Amniotic epithelial cell (primary cell): ENCODE results near the gene CHMP2A.

ENCODE experiments used
- DNase-seq: peaks from one replicate; pipeline ENCODE4 v3.0.0-alpha.2; 2010; ENCODE audit warnings: low read depth

Gene CHMP2A

DNA sequence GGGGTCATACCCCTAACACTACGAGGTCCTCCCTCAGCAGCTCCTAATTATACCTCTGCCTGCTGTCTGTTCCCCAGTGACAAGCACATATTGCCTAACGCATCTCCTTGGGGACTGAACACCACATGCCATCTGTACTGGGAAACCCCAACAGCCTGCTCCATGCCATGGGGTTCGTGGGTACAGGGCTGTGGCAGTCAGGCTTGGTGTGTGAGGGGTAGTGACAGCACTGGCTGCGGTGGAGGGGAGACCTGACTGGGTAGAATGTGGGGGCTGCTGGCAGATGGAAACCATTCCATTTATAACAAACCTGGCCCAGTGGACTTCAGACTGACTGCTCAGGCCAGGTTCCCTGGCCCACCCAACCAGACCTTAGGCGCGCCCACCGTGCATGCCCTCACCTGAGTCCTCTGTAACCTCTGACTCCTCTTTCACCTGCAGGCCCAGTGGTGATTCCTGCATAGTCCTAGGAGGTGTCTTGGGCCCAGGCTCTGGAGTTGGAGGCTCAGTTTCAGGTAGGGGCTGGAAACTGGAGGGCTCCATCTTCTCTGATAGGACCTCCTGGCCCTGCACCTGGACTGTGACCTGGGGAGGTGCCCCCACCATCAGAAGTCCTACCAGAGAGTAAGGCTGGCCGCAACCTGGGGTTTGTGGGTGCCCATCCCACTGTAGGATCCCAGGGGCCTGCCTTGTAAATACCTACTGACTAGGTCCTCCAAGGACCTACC lies 15.2 kb upstream of the CHMP2A start:
- no peak for DNase-seq

DNA sequence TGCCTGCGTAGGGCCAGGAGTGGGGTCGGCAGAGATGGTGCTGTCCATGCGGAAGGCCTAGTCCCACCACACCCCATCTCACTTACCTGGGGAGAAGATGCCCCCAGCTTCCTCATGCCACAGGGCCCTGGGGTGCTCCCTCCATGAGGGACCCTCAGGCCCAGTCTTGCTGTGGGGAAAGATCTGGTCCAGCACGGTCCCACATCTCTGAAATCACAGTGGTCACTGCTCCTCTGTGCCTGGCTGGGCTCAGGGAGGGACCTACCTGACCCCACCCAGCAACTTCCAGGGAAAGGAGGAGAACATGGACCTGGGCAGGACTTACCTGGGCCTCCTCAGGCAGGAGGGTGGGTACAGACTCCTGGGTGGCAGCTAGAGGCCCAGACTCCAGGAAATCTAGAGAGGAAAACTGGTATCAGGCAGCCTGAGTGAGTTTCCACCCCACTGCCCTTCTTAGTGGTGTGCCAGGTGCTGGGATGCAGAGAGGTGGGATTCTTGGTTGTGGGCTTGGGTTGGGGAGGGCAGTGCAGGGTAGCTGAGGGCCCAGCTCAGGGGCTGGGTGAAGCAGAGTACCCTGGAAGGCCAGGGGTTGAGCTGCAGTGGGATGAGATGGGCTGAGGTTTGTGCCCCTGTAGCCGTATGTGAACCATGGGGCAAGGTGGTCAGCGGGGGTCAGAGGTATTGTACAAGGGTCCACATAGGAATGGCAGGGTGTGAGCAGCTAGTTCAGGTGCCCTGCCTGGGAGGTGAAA lies 14.5 kb upstream of the CHMP2A start:
- no peak for DNase-seq

DNA sequence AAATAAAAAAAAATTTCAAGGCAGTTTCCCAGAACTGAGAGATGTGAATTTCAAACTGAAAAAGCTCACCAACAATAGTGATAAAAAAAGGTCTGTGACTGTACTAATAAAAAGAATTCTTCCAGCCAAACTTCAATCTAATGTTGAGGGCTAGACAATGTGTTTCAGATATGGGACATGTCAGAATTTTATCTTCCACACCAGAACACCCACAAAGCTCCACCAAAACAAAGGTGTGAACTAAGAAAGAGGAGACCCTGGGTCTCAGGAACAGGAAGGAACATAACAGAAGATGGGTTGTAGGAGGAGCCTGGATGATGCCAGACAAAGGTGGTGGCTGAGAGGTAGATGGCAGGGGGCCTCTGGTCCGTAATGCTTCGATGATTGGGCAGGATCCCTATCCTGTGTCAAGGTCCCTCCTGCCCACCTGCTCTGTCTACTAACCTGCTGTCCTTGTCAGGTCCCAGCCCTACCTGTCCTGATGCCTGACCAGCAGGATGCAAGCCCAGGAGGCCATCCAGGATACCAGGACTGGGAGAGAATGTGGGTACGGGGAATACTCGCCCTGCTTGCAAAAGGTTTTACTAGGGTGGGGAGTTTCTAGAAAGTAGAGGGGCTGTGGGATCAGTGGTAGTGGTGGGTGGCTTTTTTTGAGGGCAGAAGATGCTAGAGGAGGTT lies 13.7 kb upstream of the CHMP2A start:
- no peak for DNase-seq

DNA sequence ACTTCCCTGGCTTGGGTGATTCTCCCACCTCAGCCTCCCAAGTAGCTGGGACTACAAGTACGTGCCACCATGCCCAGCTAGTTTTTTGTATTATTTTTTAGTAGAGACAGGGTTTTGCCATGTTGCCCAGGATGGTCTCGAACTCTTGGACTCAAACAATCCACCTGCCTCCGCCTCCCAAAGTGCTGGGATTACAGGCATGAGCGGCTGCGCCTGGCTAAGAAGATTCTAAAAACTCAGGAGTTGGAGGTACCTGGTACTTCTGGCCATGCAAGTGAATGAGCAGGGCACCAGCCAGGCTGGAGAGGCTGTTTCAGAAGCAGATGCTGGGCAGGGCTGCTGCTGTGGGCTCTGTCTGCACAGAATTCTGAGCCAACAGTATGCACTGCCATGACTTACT lies 12.1 kb upstream of the CHMP2A start:
- no peak for DNase-seq

DNA sequence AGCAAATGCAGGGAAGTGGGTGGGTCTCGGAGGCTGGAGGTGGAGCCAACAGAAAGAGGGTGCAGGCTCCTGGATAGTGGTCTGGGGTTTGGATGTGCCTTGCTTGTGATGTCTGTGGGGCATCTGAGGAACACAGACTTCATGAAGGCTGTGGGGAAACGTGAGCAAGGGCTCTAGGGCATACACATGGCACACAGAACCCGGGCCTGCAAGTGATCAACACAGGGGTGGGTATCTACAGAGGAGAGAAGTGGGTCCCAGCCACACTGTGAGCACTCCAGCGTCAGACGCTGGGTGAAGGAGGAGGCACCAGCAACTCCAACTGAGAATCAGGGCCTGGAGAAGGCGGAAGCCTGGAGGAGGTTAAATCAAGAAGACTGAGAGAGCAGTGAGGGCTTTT lies 8.9 kb upstream of the CHMP2A start:
- DNase-seq, result no peak

DNA sequence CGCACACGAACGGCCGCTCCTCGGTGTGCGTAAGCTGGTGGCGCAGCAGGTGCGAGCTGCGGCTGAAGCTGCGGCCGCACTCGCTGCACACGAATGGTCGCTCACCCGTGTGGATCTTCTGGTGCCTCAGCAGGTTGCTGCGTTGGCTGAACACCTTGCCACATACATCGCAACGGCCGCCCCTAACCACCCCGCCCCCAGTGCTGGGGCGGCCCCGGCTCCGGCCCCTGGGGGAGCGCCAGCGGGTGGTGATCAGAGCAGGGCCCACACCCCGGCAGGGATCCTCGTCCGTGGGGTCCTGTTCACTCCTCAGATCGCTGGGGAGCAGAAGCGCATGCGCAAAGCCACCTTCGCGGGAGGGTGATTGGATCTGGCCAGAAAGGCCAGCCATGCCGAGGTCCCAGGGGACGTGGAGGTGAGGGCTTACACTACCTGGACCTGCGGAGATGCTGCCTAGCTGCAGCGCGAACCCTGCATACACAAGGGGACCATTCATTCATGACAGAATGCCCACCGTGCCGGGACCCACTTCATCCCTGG lies 8.2 kb upstream of the CHMP2A start:
- DNase-seq, result no peak

DNA sequence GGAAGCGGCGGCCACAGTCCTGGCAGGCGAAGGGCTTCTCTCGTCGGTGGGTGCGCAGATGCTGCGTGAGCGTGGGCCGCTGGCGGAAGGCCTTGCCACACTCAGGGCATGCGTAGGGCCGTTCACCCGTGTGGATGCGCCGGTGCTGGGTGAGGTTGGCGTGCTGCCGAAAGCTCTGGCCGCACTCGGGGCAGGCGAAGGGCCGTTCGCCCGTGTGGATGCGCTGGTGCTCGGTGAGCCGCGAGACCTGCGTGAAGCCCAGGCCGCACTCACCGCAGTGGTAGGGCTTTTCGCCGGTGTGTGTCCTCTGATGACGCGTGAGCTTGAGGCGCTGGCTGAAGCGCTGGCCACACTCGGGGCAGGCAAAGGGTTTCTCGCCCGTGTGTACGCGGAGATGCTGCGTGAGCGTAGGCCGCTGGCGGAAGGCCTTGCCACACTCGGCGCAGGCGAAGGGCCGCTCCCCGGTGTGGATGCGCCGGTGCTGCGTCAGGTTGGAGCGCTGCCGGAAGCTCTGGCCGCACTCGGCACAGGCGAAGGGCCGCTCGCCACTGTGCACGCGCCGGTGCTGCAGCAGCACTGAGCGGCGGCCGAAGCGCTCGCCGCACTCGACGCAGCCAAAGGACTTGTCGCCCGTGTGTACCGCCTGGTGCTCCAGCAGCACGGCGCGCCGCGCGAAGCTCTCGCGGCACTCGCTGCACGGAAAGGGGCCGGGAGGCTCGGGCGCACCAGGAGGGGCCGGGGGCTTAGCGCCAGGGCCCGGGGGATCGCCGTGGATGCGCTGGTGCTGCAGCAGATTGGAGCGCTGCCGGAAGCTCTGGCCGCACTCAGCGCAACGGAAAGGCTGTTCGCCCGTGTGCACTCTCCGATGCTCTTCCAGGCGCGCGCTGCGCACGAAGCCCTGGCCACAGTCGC lies 7.5 kb upstream of the CHMP2A start:
- peak; percentile 39 for DNase-seq

DNA sequence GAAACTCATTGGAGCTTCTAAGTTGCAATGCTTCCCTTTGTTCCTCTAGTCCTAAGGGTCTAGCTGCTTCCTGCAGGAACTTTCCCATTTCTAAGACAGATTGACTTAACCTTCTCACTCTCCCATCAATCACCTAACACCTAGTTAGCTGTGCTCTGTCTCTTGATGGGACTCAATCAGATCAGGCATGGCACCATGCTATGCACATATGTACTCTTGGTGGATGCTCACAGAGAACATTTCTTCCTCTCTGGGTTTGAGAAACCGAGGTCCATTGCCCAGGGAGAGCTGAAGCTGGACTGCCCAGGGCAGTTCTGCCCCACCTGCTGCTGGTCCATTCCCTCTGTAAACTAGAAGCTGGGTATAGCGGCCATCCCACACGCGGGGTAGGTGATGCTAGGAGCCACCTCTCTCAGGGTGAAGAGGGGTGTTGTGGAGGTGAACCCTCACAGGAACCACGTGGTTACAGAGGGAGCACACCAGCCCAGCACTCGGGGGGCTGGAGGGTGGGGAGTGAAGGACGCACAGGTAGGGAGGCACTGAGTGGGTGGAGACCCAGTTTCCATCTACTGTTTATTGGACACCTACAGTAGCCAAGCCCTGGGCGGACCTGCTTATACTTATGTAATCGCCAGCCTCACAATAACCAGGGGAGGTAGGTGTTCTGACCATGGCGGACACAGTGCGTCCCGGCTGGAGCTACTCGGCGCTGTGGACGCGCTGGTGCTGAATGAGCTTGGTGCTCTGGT lies 6.6 kb upstream of the CHMP2A start:
- no peak for DNase-seq

DNA sequence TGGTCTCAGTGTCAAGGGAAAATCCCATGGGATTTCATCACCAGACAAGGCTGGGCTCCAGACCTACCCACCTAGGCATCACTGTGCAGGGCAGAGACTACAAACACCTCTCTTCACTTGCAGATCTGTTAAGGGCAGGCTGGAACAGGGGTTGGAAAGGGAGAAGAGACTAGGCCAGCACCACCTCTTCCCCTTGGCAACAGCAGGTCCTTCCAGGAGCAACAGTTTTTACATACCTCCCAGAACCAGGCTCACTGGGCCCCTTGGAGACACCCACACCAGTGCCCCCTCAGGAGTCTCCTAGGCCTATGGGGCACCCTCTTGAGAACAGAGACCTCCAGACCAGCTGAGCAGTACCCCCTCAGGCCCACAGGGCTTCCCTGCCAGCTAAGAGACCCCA lies 6.0 kb upstream of the CHMP2A start:
- no peak for DNase-seq

DNA sequence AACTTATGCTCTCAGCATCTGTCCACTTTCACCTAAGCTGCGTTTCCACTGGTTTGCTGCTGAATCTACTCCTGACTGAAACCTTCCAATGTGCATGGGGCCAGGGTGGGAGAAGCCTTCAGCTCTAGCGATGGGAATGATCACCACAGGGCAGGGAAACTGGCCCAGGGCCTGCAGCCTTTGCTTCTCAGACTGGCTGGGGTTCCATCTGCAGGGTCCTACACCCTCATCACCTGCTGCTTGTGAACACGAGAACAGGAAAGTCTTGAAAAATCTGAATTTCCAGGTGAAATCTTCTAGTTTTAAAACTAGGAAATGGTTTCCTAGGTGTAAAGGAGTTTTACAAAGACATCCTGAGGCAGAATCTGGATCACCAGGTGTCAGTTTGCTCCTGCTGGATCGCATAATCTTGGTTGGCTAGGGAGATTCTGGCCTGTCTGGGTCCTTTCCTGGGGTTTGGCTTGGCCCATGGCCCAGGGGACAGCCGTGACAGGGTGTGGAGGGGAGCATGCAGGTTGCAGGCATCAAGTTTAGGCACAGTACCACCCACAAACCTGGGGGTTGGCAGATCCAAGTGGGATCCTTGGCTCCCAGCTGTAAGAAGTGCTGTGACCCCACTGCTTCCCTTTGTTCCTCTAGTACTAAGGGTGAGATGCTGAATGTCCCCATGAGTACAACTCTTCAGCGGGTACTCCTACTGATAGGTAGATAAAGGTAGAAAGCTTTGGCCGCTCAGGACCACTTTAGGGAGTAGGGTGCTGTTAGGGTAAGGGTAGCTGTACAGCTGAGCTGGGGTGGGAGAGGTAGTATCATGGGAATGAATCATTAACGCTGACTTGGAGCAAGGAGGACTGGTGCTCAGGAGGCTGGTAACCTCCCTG lies 5.3 kb upstream of the CHMP2A start:
- DNase-seq, result no peak

DNA sequence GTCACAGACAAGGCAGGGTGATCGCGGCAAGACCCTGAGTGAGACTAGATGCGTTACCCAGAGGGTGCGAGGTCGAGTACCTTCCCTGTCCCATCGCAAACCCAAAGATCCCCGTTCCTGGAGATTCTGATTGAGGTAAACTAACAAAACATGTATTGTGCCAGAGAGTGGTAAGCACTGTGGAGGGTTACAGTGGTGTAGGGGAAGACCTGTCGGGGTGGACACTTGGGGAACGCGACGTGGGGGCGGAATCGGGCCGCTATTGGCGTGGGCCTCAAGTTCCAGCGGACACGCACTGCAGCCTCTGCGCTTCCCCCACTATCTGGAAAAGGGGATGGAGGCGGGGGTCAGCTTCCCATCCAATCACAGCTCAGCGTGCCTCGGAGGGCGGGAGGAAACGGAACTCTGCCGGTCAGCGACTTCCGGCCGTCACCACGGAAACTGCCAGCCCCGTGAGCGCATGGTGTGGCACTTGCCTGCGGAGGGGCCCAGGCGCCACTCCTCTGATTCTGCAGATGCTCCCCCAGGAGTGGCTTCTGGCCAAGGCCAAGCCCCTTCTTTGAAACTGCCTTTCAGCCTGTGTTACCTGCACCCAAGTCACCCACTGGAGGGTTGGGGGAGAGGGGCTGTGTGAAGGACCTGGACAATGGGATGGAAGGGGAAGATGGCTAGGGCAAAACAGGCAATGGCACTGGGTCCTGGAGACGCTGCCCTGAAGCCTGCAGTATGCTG lies 4.5 kb upstream of the CHMP2A start:
- DNase-seq, result peak; percentile 89

DNA sequence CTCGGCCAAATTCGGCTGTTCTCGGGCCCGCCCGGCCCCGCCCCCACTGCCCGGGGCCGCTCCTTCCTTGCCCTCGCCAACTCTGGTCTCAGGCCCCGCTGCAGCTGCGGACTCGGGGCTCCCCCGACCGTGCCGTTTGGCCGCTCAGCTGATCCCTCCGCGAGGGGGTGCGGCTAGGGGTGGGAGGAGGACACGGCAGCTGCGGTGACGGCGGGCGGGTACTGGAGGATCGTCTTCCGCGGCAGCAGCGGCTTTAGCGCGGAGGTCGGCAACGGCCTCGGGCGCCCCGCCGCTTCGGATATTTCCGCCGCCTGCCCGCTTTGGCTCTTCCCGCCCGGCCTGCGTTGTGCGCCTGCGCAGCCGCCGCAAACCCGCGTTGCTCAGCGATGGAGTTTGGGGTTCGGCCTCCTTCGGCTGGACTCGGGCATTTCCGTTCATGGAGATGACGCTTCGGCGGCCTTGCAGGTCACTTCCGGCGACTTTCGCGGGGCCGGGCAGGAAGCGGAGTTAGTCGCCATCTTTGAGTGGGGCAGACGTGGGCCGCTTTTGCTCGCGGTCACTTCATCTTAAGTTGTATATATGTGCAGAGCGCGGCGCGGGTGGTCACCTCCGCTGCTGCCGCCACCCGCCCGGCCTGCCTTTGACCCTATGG lies 3.8 kb upstream of the CHMP2A start:
- peak; percentile 96 for DNase-seq

DNA sequence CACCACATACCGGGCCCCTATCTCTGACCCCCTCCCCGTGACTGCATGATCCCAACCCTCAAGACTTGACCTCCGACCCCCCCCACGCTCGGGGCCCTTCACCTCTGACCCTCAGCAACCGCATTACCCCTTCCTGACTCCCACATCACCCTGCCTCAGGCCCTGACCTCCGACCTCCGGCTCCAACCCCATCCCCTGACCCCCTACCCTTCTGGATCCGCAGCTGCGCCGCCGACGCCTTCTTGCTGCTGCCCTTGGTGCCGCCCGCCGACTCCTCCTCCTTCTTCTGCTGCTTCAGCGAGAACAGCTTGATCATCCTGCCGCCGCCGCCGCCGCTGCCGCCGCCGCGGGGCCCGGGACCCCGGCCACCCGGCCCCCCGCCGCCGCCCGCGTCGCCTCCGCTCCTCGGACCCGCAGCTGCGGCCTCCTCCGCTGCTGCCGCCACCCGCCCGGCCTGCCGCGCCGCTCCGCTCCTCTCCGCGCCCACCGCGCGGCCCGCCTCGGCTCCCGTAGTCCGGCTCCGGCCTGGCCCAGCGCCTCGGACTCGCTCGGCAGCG lies 3.2 kb upstream of the CHMP2A start, which contains the start of gene UBE2M:
UBE2M (minus strand) TSS at position 546 of the 557 bp plus-strand sequence; CDS start at position 316, 230 bp downstream.
- DNase-seq, result peak; percentile 37

DNA sequence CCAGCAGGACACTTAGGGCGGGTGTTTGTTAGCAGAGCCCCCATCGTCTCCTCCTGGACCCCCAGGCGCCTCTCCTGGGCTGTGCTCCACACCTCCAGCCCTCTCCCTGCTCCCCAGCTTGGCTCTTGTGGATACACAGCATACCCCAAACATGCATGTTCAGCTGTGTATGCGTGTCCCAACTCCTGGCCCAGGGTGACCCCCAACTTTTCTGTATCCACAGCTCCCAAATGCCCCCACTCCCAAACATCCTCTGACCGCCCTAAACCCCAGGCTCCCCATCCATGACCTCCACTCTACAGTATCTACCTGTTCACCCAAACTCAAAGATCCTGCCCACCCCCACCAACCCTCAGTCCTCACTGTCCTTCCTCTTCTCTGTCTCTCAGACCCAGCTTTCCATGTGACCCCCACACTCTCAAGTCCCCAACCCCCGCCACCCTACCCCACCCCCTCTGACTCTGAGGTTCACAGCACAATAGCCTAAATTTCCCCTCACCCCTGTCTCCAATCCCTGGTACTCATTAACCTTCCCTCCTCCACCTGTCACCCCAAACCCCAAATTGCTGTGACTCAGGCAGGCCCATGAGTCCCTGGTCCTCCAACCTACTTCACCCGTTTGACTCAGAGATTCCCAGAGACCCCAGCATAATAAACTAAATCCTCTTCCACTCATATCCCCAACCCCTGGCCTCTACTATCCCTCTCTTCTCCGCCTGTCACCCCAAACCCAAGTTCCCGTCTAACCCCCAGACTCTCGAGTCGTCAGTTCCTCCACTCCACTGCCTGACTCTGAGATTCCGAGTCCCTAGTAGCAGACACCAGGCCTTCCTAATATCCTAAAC lies 2.5 kb upstream of the CHMP2A start:
- DNase-seq, result no peak

DNA sequence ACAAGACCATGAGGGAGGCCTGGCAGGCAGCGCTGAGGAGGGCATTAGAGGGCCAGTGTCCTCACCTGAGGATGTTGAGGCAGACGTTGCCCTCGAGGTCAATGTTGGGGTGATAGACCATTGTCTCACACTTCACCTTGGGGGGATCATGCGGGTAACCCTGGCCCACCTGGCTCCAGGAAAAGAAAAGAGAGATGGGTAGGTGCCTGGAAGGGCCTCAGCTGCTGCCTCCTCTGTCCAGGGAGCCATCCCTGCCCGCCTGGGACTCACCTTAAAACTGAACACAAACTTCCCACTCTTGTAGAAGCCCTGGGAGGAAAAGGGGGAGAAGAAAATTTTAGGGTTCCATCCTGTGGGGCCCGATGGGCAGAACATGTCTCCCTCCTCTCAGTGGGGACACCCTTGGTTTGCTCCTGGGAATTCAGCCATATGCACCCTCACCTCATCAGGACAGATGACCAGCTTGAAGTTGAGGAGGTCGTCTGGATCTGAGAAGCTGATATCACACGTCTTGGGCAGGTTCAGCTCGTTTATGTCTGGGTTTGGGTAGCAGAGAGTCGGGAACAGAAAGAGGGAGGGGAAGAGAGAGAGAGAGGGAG lies 1.8 kb upstream of the CHMP2A start:
- DNase-seq, result no peak

DNA sequence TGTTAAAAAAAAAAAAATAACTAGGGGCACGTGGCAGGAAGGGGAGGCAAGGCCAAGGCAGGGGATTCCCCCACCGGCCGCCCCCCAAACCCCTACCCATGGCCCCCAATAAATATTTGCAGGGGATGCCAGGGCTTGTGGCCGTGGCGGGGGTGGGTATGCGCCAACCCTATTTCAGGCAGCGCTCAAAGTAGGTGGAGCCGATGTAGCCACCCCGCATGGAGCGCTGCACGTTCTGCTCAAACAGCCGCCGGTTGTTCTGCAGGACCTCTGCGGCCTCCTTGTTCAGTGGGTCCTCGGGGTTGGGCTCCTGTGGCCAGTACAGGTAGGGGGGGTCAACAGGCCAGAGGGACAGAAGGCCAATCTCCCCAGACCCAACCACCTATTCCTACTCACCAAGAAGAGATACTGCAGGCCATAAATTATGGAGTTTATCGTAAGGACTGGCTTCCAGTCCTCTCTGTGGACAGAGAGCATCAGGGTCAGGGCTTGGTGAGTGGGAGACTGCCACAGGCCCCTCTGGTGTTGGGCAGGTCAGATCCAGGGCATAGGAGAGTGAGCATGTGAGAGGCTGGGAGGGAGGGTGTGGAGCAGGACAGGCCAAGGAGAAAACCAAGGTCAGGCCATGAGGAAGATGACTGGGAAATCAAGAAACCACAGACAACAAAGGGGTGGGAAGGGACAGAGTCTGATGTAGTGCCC lies 1.2 kb upstream of the CHMP2A start:
- DNase-seq, result no peak
